Vagina (tissue), 2 donors: ENCODE measurements around the gene HDAC10.

Source experiments
- CTCF ChIP-seq, 3 experiments: fragments of 450-650 bp in 2 of 3; fragments of 200-600 bp in 1 of 3; sonication (generic) in 1 of 3; IDR thresholded peaks; one replicate each; pipeline ENCODE4 v1.5.1; 2017 to 2019; ENCODE audit warnings: antibody characterized with exemption in 3 of 3, mild to moderate bottlenecking in 2 of 3, moderate library complexity in 2 of 3
- POLR2AphosphoS5 ChIP-seq, 2 donors: sonication (generic); formaldehyde crosslinking; IDR thresholded peaks; one replicate each; pipeline ENCODE4 v1.9.0; 2017; ENCODE audit warnings: antibody characterized with exemption in 2 of 2, mild to moderate bottlenecking in 2 of 2, low read depth in 1 of 2; ENCODE audit not compliant: insufficient read depth in 1 of 2

GRCh38 chr22:50251477-50252081 lies 514 bp upstream of the HDAC10 start:
- TF ChIP-seq CTCF (IDR thresholded peaks at IDR 0.05) (no peak), POLR2AphosphoS5 (IDR thresholded peaks at IDR 0.05; ENCODE audit: insufficient read depth in 1 of 2, low read depth in 1 of 2) (no peak)
